Activated gamma-delta T cell treated with anti-CD3 and anti-CD28 coated beads, Interleukin-2, amount 50 U/mL, for 16 hours (primary cell): ENCODE measurements around the gene OTULIN.

Experiments used
- DNase-seq: peaks from one replicate; pipeline ENCODE4 v3.0.0-alpha.2; 2020; ENCODE audit warnings: low read depth

OTULIN gene

DNA sequence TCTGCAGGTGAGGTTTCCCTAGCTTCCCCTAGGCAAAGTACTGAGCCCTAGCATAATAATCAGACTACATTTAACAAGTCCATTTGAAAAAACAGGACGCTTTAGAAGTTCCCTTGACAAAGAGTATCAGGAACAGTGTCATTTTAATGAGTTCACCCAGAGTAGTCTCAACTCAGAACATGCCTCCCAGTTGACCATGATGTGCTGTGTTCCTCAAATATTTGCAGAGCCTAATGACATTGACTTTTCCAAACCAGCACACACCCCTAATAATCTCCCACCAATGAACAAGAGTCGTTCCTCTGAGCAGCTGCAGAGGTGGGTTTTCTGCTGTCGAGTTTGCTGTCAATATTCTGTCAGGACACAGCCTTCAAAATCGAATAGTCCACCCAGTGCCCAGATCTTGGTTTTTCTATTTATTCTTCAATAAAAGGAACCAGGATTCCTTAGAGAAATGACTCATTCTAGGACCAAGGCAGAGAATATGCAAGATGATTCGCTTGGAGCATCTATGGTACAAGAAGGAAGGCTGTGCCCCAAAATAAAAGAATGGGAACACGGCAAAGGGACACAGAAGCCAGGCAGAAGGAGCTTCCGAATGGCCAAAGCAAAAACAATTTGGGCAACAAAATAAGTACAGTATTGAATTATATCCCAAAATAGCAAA, 57.6 kb downstream of the OTULIN start:
- DNase-seq = no peak

DNA sequence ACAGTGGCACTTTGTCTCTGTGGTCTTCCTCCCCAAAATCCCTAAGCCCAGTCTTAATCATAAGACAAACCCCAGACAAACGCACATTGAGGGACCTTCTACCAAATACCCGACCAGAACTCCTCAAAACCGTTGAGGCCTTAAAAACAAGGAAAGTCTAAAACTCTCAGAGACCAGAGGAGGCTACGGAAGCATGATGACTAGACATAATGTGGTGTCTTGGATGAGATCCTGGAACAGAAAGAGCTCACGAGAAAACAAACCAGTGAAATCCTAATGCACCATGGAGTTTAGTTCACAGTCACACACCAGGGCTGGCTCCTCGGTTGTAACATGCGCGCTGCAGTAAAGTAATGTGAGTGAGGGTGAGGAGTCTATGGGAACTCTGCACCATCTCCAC, 58.4 kb downstream of the OTULIN start:
- no peak for DNase-seq

GRCh38 chr5:14723701-14724132, 59.2 kb downstream of the OTULIN start:
- DNase-seq = no peak

DNA sequence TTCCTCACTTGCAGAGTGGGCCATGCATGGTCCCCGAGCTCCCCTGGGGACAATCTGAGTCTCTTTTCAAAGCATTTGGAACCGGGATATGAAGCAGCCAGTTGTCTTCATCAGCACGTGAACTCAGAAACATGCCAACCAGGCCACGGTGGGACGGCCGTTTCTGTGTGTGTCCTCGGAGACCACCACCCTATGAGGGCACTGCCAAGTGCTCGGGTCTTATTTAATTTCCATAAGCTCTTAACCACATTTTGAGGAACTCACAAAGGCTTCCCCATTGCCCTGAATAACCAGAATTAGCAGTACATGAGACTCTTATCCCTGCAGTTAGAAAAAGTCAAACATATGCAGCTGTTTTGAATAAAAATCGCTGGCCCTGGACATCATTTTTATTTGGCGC, 60.1 kb downstream of the OTULIN start:
- DNase-seq = no peak

- no peak for DNase-seq
Measured at GRCh38 chr5:14726066-14726838, 61.7 kb downstream of the OTULIN start.

DNA sequence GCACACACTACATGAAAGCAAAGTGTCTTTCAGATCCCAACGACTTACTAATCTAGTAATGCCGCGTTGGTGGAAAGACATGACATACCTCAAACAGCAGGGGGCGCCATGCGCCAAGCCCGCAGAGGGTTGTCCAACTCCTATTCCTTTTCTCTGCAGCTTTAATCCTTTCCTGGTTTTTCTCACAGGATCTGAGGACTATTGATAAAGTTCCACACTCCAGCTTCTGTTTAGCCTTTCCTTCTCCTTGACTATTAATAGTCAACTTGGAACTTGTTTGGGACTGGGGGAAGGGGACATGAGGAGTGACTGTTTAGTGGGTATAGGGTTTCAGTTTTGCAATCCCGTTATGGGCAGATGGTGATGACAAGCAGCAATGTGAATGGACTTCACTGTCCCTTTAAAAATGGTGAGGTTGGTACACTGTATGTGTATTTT, 62.9 kb downstream of the OTULIN start:
- DNase-seq = peak; percentile 59

DNA sequence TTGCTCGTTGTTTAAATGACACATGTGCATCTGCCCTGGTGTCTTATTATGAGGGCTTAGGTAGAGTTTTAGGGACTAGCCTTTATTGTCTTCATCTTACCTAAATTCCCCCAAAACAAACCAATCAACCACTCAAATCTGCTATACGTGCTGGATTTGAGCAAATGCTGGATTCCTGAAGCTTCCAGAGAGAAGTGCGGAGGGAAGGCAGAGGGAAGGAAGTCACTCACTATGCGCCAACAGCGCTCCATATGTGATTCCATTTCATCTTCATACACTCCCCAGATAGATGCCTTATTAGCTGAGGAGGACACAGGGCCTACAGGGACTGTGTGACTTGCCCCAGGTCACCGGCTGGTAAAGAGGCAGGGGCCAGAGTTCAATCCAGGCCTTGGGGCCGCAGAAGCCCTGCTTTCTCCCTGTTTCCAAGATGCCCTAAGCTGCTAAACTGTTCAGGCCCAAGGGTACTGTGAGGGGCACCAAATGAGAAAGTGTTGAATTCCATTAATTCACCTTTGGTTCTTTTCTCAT, 63.5 kb downstream of the OTULIN start:
- DNase-seq = no peak

GRCh38 chr5:14728459-14728938, 64.0 kb downstream of the OTULIN start:
- DNase-seq = no peak

DNA sequence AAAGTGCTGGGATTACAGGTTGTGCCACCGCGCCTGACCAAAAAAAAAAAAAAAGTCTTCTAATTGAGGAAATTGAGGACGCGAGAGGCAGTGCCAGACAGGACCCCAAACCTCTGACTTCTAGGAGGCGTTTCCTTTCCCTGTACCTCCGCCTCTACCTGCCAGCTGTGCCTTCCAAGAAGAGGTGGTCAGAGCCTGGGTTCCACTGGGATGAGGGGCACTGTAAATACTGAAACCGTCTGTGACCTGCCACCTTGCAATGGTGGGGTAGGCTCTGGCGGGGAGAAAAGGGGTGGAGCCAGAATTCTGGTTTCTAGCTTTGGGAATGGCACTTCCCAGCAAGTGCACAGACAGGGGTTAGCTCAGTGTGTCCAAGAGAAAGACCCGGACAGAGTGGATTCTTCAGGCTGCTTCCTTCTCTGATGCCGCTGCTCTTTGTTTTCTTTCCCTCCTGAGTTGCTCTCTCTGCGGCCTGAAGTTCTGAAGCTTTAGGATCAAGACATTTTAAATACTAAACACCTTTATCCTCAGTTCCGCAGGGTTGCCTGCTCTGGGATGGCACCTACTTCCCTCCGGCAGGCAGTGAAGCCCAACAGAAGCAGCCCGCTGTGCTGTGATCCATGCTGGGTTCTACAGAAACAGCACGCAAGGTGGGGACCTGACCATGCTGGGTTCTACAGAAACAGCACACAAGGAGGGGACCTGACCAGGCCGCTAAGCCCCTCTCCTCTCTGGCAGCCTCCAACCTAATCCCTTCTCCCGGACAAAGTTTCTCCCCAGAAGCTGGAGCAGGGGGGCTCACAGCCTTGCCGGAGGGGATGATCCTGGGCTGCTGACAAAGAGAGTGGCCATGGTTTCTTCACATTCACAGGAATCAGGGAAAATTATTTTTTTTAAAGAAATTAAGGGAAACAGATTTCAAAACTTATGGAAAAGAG, 65.2 kb downstream of the OTULIN start:
- no peak for DNase-seq

GRCh38 chr5:14730466-14730865, 65.9 kb downstream of the OTULIN start:
- DNase-seq = no peak

DNA sequence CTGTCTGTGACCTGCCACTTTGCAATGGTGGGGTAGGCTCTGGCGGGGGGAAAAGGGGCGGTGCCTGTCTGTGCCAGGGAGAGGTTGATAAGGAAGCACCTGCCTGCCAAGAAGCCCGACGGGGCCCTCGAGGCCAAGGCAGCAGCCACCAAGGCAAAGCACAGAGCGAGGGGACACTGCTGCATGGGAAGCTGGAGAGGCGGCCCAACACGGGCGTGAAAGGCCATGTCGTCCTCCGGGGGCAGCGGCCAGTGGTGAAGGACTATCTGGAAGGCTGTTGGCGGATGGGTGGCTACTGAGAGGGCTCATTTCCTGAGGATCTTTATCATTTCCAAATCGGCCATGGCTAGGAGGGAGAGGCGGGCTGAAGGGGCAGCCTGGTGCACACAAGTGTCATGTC, 66.4 kb downstream of the OTULIN start:
- no peak for DNase-seq

DNA sequence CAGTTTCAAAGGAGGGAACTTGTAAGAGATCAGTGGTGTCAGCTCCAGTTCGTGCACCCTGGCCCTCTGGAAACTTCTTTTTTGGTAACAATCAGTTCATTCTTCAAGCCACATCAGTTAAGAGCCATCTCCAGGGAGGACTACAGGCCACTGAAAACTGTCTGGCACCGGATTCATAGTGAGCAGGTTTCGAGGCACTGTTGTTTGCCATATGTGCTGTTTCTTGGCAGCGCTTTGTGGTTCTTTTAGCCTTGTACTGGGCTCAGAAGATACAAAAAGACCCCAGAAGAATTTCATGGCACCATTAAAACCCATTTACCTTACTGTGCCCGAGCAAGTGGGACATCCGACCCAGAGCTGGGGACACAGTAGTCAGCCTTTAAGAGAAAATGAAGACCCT, 68.5 kb downstream of the OTULIN start:
- no peak for DNase-seq

DNA sequence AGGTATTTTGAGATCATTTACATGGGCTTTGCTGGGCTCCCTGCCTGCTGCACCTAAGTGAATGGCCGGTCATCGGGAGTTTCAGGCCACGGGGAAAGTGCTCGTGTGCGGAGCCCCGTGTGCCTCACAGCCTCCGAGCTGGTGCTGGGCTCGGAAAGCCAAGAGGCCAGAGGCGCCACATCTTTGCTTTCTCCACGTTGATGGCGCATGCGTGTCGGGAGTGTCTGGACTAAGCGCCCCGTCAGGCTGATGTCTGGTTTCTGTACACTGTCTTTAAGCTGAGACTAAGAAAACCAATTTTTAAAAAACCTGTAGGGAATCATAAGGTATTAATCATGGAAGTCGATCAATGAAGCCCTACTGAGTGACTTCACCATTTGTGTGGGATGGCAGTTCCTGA, 69.1 kb downstream of the OTULIN start:
- no peak for DNase-seq

DNA sequence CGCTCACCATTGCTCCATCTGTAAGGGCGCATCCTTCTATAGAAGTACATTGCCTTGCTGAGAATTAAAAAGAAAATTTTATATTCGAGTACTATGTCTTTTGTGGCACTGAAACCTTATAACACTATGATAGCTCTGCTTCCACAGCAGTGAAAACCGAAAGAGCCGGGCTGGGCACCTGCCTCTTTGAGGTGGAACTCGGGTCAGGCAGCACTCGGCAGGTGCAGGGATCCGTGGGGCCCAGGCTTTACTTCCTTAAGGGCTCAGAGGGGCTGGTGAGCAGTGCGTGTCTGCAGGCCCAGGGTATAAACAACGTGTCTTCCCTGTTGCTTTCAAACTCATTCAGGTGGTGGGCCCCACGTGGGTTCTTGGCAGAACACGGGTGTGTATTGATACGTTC, 69.9 kb downstream of the OTULIN start:
- DNase-seq = no peak

GRCh38 chr5:14735944-14736343, 71.4 kb downstream of the OTULIN start:
- DNase-seq = no peak

- DNase-seq = no peak
Measured at GRCh38 chr5:14737291-14737690, 72.8 kb downstream of the OTULIN start.

GRCh38 chr5:14738050-14738449, 73.5 kb downstream of the OTULIN start:
- no peak for DNase-seq

- DNase-seq = no peak
Measured at GRCh38 chr5:14739538-14739937, 75.0 kb downstream of the OTULIN start.

GRCh38 chr5:14739981-14740380, 75.5 kb downstream of the OTULIN start:
- DNase-seq = no peak

GRCh38 chr5:14741131-14741530, 76.6 kb downstream of the OTULIN start:
- DNase-seq = no peak

GRCh38 chr5:14741801-14742440, 77.4 kb downstream of the OTULIN start:
- no peak for DNase-seq

GRCh38 chr5:14742498-14742897, 78.0 kb downstream of the OTULIN start:
- DNase-seq = no peak
